Activated CD8-positive, alpha-beta memory T cell treated with anti-CD3 and anti-CD28 coated beads for 4 hours (primary cell): ENCODE measurements around the gene COX17.

Source experiments
- DNase-seq, 2 donors: peaks; one replicate each; pipeline ENCODE4 v3.0.0-alpha.2; 2020; ENCODE audit warnings: low read depth in 2 of 2

Gene COX17

GRCh38 chr3:119675188-119675874 lies 1.9 kb downstream of the COX17 start:
- no peak for DNase-seq

GRCh38 chr3:119673875-119674274 lies 3.3 kb downstream of the COX17 start:
- no peak for DNase-seq

- no peak for DNase-seq
Measured at GRCh38 chr3:119672776-119673175, 4.4 kb downstream of the COX17 start.

- DNase-seq: no peak
Measured at GRCh38 chr3:119669906-119670570, 7.2 kb downstream of the COX17 start.

- DNase-seq: no peak
Measured at GRCh38 chr3:119665954-119666559, 11.1 kb downstream of the COX17 start.

GRCh38 chr3:119664850-119665379 lies 12.3 kb downstream of the COX17 start:
- DNase-seq: no peak

GRCh38 chr3:119664370-119664769 lies 12.8 kb downstream of the COX17 start:
- DNase-seq: no peak

- no peak for DNase-seq
Measured at GRCh38 chr3:119663885-119664284, 13.3 kb downstream of the COX17 start.

GRCh38 chr3:119662604-119663373 lies 14.4 kb downstream of the COX17 start:
- DNase-seq: no peak

- DNase-seq: no peak
Measured at GRCh38 chr3:119660474-119661440, 16.4 kb downstream of the COX17 start, which contains the start of gene POPDC2. Gene POPDC2 (minus strand): TSS chr3:119660589. CDS start chr3:119660423, 166 bp downstream.

GRCh38 chr3:119659606-119660291 lies 17.5 kb downstream of the COX17 start:
- no peak for DNase-seq

GRCh38 chr3:119658994-119659393 lies 18.2 kb downstream of the COX17 start:
- no peak for DNase-seq

- no peak for DNase-seq
Measured at GRCh38 chr3:119657887-119658702, 19.1 kb downstream of the COX17 start.

GRCh38 chr3:119653876-119654275 lies 23.3 kb downstream of the COX17 start:
- DNase-seq: no peak

- no peak for DNase-seq
Measured at GRCh38 chr3:119652306-119653033, 24.7 kb downstream of the COX17 start.

- DNase-seq: no peak
Measured at GRCh38 chr3:119649761-119650160, 27.4 kb downstream of the COX17 start.

- no peak for DNase-seq
Measured at GRCh38 chr3:119647843-119648575, 29.2 kb downstream of the COX17 start.

- no peak for DNase-seq
Measured at GRCh38 chr3:119647171-119647570, 30.0 kb downstream of the COX17 start.
